GM13977 (cell line): ENCODE results near the gene KCNAB1.

Experiments used
- DNase-seq: peaks from one replicate; pipeline ENCODE4 v3.0.0; 2012; ENCODE audit warnings: low spot score
- CTCF ChIP-seq: IDR thresholded peaks from 2 replicates; pipeline ENCODE4 v1.5.1; 2012; ENCODE audit warnings: mild to moderate bottlenecking, control low read depth; ENCODE audit not compliant: insufficient read depth; ENCODE audit errors: extremely low read depth, missing control alignments
- in situ Hi-C: fragments of 300-500 bp; cut with MboI; formaldehyde crosslinking; loops from one replicate; pipeline ENCODE4 v1.12.0; 2022; ENCODE audit warnings: low sequenced_read_pairs, low pct_unique_long_range_greater_than_20kb, mixed read lengths, inconsistent platforms; ENCODE audit not compliant: unreplicated experiment

The KCNAB1 gene

DNA sequence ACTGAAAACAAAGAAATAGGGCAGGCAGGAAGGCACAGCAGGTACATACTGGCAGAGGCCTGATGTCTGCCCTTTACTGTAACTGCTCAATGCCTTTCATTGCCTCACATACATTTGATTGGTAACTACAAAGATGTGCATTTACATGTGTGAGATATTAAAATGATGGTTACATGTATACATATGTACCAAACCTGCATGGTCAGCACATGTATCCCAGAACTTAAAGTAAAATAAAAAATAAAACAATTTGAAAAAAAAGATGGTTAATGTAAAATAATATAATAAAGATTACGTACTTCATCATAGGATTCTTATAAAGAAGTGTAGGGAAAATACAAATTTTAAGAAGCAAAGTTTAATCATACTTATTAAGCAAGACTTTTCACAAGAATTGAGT is 419.4 kb downstream of the KCNAB1 start:
- in situ Hi-C loops, result loop anchor here (25.0 kb wide), 2 partner anchors 378 to 547 kb away; no protein-coding TSS in a partner anchor
- TF ChIP-seq CTCF, result no peak
- DNase-seq, result no peak

GRCh38 chr3:156542101-156543042 is 422.0 kb downstream of the KCNAB1 start:
- no peak for TF ChIP-seq CTCF
- in situ Hi-C loops, result loop anchor here (25.0 kb wide), 2 partner anchors 380 to 545 kb away; no protein-coding TSS in a partner anchor
- DNase-seq, result no peak

GRCh38 chr3:156543043-156543555 is 422.7 kb downstream of the KCNAB1 start:
- in situ Hi-C loops, result loop anchor here (25.0 kb wide), 2 partner anchors 381 to 544 kb away; no protein-coding TSS in a partner anchor
- no peak for DNase-seq
- TF ChIP-seq CTCF, result no peak

- DNase-seq, result no peak
- in situ Hi-C loops, result loop anchor here (25.0 kb wide), 2 partner anchors 385 to 540 kb away; no protein-coding TSS in a partner anchor
- no peak for TF ChIP-seq CTCF
These were observed 427.3 kb downstream of the KCNAB1 start for GRCh38 chr3:156547637-156548036.

GRCh38 chr3:156548041-156548687 is 427.8 kb downstream of the KCNAB1 start:
- no peak for TF ChIP-seq CTCF
- in situ Hi-C loops, result loop anchor here (25.0 kb wide), 2 partner anchors 386 to 539 kb away; no protein-coding TSS in a partner anchor
- DNase-seq, result no peak

DNA sequence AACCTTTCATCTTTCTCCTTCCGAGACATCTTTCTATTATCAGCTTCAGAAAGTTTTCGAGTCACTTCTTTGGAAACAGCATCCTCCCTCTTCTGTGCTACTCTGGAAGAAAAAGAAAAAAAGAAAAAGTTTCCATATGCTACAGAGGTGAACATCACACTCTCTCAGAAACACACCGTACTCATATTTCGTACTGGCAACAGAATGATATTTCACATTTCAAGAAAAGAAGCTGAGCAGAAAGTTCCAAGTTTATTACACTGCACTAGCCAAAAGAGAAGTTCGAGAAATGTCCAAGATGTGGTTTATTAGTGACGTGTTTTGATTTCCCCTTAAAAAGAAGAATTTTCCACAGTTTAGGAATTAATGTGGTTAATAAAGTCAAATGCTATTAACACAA is 428.5 kb downstream of the KCNAB1 start:
- in situ Hi-C loops, result loop anchor here (25.0 kb wide), 2 partner anchors 387 to 538 kb away; no protein-coding TSS in a partner anchor
- no peak for DNase-seq
- no peak for TF ChIP-seq CTCF
